Measurements from ENCODE around the gene GEN1.
A peak's percentile ranks its signal among the peaks of the same experiment; 100 is the strongest.

The GEN1 gene

GRCh38 chr2:17753803-17754663 is at the start of gene GEN1, which contains the start of gene SMC6:
GEN1 (plus strand) TSS chr2:17754138; CDS start chr2:17759944, 5,806 bp downstream.
SMC6 (minus strand) TSS chr2:17753810; CDS start chr2:17745946, 7,864 bp downstream.
- DNase-seq (ENCODE audit: low read depth) = peak; percentile 46
- TF ChIP-seq CTCF (IDR thresholded peaks at IDR 0.05; ENCODE audit: control insufficient read depth, insufficient read depth, low read depth, low read length, missing control alignments) = no peak
- H3K4me3 ChIP-seq (ENCODE audit: control insufficient read depth, low read depth, low read length) = peak within 1 kb of the TSS; percentile 95

- no peak overlapping the region for H3K4me3 ChIP-seq (ENCODE audit: control insufficient read depth, low read depth, low read length)
- no peak for DNase-seq (ENCODE audit: low read depth)
- TF ChIP-seq CTCF (IDR thresholded peaks at IDR 0.05; ENCODE audit: control insufficient read depth, insufficient read depth, low read depth, low read length, missing control alignments) = no peak
Observed at GRCh38 chr2:17706845-17707244, 47.1 kb upstream of the GEN1 start.

- no peak overlapping the region for H3K4me3 ChIP-seq (ENCODE audit: control insufficient read depth, low read depth, low read length)
- DNase-seq (ENCODE audit: low read depth) = no peak
- no peak for TF ChIP-seq CTCF (IDR thresholded peaks at IDR 0.05; ENCODE audit: control insufficient read depth, insufficient read depth, low read depth, low read length, missing control alignments)
Observed at GRCh38 chr2:17708501-17708900, 45.4 kb upstream of the GEN1 start.

GRCh38 chr2:17709897-17710296 is 44.0 kb upstream of the GEN1 start:
- H3K4me3 ChIP-seq (ENCODE audit: control insufficient read depth, low read depth, low read length) = no peak overlapping the region
- no peak for TF ChIP-seq CTCF (IDR thresholded peaks at IDR 0.05; ENCODE audit: control insufficient read depth, insufficient read depth, low read depth, low read length, missing control alignments)
- DNase-seq (ENCODE audit: low read depth) = no peak

GRCh38 chr2:17710547-17711248 is 43.2 kb upstream of the GEN1 start:
- DNase-seq (ENCODE audit: low read depth) = no peak
- no peak for TF ChIP-seq CTCF (IDR thresholded peaks at IDR 0.05; ENCODE audit: control insufficient read depth, insufficient read depth, low read depth, low read length, missing control alignments)
- no peak overlapping the region for H3K4me3 ChIP-seq (ENCODE audit: control insufficient read depth, low read depth, low read length)

- DNase-seq (ENCODE audit: low read depth) = no peak
- no peak overlapping the region for H3K4me3 ChIP-seq (ENCODE audit: control insufficient read depth, low read depth, low read length)
- no peak for TF ChIP-seq CTCF (IDR thresholded peaks at IDR 0.05; ENCODE audit: control insufficient read depth, insufficient read depth, low read depth, low read length, missing control alignments)
Observed at GRCh38 chr2:17713291-17713690, 40.6 kb upstream of the GEN1 start.

Measured in AG09309 (cell line).